Measurements from ENCODE around the gene OSGEPL1. TPM values are rescaled to one million over a fixed set of nuclear protein-coding genes. Genes with fewer than 3 reads are reported as not detected.
"Not testable (repeated sequence)": the region's sequence is repeated elsewhere in the genome, so short reads cannot be mapped to it uniquely, and the experiment has no call there.

The OSGEPL1 gene
- total RNA-seq, 1 donor from 2014 or later = 12.6 TPM

DNA sequence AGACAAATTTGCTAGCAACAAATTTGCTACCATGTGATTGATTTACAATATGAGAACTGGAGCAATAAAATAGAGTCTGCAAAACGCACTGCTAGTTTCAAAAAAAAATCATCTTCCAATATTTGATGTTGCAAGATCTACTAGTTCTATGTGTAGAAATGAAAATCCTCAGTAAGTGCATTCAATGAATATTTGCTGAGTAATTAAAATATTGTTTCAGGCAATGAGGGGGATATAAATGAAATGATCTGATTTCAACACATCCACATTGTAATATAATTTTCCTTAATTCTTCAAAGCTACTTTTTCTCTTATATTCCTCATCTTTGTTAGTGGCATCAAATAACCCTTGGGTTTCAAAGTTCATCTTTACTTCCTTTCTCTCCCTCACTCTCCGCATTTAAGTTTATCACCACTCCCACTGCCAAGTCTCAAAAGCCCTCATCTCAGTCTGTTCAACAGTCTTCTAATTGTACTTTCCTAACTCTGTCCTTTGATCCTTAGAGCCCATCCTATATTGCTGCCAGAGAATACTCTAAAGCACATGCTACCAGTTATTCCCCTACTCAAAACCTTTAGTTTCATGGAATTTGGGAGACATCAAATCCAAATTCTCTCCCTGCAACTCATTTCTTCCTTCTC, 6.2 kb downstream of the OSGEPL1 start:
- ATAC-seq (no peak), DNase-seq (no peak)
- intact Hi-C loops (cut with micrococcal nuclease) = no loop called here

DNA sequence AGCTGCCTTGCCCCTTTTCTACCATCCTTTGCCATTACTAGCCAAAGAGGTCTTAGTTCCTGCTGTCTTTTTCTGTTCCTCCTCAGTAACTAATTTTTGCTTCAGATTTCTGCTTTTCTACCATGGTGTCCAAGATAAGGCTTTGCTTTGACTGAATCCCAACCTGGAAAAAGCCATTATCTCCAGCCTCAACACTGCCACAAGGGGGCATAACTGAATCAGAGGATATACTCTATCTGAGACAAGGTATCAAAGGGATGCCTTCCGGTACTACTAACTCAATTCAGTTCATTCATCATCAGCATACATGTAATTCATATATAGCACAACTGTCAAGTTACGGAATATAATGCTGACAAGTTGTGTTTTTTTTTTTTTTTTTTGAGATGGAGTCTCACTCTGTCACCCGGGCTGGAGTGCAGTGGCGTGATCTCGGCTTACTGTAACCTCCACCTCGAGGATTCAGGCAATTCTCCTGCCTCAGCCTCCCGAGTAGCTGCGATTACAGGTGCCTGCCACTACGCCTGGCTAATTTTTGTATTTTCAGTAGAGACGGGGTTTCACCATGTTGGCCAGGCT, 11.4 kb downstream of the OSGEPL1 start:
- no peak for DNase-seq
- intact Hi-C loops (cut with micrococcal nuclease) = no loop called here
- ATAC-seq = no peak

DNA sequence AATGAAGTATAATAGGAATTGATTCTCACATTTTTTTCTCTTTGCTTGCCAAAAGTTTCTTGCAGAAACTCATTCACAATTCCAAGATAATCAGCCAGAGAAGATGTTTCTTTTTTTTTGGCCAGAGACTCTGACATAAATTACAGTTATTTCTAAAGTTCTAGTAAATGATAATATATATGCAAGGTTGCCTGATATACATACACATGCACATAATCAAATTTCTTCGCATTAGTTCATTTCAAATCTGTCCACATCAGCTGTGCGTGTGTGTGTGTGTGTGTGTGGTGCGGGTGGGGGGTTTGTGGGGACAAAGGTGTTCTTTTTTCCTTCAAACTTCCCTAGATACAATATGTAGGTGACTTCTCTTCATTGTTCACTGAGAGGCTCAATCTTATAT, 33.2 kb downstream of the OSGEPL1 start:
- ATAC-seq = no peak
- no peak for DNase-seq
- intact Hi-C loops (cut with micrococcal nuclease) = no loop called here

DNA sequence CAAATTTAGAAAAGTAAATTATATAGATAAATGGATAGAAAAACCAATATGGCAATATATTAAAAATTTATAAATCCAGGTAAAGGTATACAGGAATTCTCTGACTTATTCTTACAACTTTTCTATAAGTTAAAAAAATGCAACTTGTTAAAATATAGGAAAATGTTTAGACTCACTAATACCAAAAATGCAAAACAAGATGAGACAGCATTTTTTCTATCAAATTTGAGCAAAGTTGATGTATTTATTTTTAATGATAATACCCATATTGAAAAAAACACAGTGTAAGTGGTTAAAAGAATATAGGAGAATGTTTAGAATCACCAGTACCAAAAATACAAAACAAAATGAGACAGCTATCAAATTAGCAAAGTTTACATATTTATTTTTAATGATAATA, 35.7 kb downstream of the OSGEPL1 start:
- DNase-seq = no peak
- intact Hi-C loops (cut with micrococcal nuclease) = no loop called here
- no peak for ATAC-seq

DNA sequence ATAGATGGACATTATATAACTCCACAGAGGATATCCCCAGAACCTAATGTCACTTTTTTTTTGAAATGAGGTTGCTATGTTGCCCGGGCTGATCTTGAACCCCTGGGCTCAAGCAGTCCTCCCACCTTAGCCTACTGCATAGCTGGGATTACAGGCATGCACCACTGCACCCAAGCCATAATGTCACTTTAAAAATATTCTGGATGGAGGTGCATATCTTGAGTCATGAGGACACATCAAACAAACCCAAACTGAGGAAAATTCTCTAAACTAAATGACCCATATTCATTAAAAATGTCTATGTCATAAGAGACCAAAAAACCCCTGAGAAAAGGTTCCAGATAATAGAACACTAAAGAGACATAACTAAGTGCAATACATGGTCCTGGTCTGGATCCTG, 36.3 kb downstream of the OSGEPL1 start:
- DNase-seq (no peak), ATAC-seq (no peak)
- intact Hi-C loops (cut with micrococcal nuclease) = no loop called here

DNA sequence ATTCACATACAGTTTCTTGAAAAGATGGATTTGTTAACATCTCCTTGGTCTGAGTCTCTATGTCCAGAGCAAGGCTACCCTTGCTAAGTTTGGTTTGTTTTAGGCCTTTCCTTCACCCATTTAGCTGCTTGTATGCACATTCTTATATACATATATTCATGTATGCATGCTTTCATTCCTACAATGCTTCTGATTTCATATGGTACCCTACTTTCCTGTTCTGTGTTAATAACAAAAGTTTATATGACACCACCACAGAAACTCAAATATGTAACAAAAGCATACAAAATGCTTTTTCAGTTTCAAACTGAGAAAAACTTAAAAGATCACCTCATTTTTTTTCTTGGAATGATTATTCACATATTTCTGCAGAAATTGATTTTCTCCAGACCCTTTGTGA, 39.4 kb downstream of the OSGEPL1 start:
- ATAC-seq (no peak), DNase-seq (no peak)
- intact Hi-C loops (cut with micrococcal nuclease) = no loop called here

DNA sequence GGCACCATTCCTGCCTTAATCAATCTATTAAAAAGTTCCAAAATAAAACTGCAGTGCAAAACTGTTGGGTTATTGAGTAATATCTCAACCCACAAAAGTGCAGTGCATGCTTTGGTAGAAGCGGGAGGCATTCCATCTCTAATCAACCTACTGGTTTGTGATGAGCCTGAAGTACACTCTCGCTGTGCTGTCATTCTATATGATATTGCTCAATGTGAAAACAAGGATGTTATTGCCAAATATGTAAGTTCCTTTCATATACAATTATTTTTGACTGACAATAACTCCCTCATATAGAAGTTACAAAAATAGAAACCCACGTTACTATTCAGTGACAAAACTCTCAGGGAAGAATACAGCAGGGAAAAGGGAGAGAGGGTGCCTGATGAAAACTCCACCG, 43.0 kb downstream of the OSGEPL1 start:
- ATAC-seq = no peak
- DNase-seq = no peak
- intact Hi-C loops (cut with micrococcal nuclease) = no loop called here

DNA sequence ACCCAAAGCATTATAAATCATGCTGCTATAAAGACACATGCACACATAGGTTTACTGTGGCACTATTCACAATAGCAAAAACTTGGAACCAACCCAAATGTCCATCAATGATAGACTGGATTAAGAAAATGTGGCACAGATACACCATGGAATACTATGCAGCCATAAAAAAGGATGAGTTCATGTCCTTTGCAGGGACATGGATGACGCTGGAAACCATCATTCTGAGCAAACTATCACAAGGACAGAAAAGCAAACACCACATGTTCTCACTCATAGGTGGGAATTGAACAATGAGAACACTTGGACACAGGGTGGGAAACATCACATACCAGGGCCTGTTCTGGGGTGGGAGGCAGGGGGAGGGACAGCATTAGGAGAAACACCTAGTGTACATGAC, 45.0 kb downstream of the OSGEPL1 start:
- ATAC-seq; DNase-seq; intact Hi-C loops (cut with micrococcal nuclease): not testable (repeated sequence)

DNA sequence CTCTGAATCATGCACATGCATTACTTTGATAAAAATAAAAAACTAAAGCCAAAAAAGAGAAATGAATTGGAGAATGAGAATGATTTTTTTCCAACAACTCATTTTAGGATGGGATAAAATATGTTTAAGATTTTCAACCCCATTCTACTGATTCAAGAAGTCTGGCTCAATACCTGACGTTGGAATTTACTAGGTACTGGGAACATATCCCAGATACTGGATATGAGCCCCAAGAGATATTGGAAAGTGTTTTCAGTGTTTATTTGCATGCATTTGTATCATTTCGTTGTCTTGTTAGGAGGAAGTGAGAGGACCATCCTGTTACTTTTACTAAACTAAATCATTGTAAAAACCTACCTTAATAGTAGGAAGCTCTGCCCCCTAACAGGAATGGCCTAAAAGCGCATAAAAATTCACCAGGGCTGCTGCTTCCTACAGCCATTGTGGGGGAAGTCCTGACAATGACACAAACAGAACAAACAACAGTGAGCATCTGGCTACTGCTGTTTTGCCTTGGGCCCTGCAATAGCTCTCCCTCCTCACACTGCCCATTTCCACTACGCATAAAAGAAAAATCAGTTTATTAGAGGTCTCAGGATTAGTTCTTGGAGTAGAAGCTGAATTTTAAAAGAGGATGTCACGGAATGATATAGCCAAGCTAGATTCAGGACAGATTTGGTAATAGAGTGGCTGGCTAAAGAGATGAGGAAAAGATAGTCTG, 52.9 kb downstream of the OSGEPL1 start:
- intact Hi-C loops (cut with micrococcal nuclease) = no loop called here
- ATAC-seq = no peak

DNA sequence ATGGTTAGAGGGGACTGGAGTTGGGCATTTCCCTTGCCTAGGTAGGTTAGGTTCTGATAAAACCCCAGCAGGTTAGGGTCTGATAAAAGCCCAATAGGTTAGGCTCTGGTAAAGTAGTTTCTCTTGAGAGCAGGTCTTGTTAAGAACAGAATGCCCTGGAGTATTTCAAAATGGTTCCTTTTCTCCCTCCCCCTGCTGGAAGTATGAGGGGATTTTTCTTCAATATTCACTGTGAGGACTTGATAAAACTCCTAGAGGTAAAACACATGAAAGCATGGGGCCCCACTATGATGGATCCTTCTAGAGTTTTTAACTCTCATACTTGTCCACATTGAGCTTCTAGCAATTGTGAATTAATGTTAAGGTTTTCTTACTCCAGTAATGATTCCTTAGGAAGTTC, 60.5 kb downstream of the OSGEPL1 start:
- DNase-seq = no peak
- no peak for ATAC-seq
- intact Hi-C loops (cut with micrococcal nuclease) = no loop called here

More for the DNA sequence above, 52.9 kb downstream of the OSGEPL1 start:
- DNase-seq = no peak

DNA sequence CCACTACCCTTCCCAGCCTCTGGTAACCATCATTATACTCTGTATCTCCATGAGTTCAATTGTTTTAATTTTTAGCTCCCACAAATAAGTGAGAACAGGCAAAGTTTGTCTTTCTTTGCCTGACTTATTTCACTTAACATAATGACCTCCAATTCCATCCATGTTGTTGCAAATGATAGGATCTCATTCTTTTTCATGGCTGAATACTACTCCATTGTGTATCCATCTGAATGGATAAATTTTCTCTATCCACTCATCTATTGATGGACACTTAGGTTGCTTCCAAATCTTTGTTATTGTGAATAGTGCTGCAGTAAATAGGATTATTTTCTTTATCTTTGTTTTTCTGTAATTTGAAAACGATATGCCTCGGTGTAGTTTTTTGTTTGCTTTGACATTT, 61.9 kb downstream of the OSGEPL1 start:
- DNase-seq (no peak), ATAC-seq (no peak)
- intact Hi-C loops (cut with micrococcal nuclease) = no loop called here

DNA sequence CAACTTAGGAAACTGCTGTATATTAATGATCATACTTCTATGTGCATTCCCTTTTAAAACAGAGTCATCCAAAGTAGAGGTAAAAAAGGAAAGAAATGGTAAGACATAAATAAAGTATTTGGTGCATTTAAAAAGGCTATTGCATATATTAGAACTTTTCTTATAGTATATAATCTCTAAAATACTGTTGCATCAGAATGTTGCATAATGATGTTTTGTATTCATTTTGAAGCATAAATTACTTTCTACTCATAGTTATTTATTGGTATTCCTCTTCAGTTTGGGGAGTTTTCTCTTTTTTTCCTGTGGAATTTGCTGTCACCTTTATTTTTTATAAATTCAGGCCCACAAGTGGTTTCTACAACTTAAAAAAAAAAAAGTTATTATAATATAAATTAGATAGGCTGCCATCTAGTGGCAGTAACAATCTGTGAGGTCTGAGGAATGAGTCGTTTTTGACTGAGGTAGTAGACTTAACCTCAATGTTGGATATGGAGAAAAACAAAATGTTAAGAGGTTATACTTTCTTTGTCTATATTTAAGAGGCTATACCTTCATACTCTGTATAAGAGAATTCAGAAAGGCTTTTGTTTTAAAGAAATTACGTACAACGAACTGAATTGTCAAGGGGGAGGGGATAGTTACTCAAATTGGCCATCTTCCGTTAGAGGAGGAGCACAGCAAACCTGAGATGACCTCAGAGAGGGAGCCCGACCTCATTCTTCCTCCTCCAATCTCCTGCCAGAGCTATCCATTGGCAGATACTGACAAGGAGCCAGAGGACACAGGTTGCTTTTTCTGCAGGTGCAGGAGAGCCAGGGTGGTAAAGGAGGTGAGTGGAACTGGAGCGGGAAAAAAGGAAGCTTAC, 64.3 kb downstream of the OSGEPL1 start:
- ATAC-seq = peak; percentile 62
- no peak for DNase-seq
- intact Hi-C loops (cut with micrococcal nuclease) = loop anchor here (5.0 kb wide), 1 partner anchor 36 kb away; the partner anchor contains the start of gene ASNSD1

Other genes starting within 250 kb of the OSGEPL1 start
- gene SLC40A1, start 182.0 kb downstream of the OSGEPL1 start, total RNA-seq = 57.5 TPM
- 33.0 TPM for gene ASNSD1, start 101.3 kb downstream of the OSGEPL1 start, total RNA-seq
- gene ANKAR, start 88.1 kb downstream of the OSGEPL1 start, total RNA-seq = 8.8 TPM
- gene ORMDL1, start 21.5 kb upstream of the OSGEPL1 start, total RNA-seq = 21.4 TPM
- gene PMS1, start 21.7 kb upstream of the OSGEPL1 start, total RNA-seq = 12.3 TPM

All from left ventricle myocardium superior (tissue), 1 donor.